A549 (cell line): Measurements from ENCODE around the gene CRIP2.

ENCODE experiments used
- CBX2 ChIP-seq: fragments of 200-600 bp; sonication (generic); IDR thresholded peaks from 2 replicates; pipeline ENCODE4 v1.6.1; 2016; ENCODE audit warnings: low read depth, mild to moderate bottlenecking, borderline replicate concordance
- CEBPB ChIP-seq, 2 experiments: fragments of >200 bp in 1 of 2; sonication (Bioruptor Twin) in 1 of 2; formaldehyde crosslinking in 1 of 2; IDR thresholded peaks; 2 replicates each; pipeline ENCODE4 v1.6.1; 2012 to 2016
- EHMT2 ChIP-seq: fragments of 200-600 bp; sonication (generic); IDR thresholded peaks from 2 replicates; pipeline ENCODE4 v1.6.1; 2016; ENCODE audit warnings: antibody characterized with exemption, low read depth, mild to moderate bottlenecking, moderate library complexity
- EP300 ChIP-seq, 2 experiments: fragments of >200 bp; sonication (Bioruptor Twin); formaldehyde crosslinking; IDR thresholded peaks; 2 replicates in 1 of 2; 3 replicates in 1 of 2; pipeline ENCODE4 v1.6.1; 2016 to 2017
- HMGXB4 ChIP-seq: fragments of 250-450 bp; sonication (Bioruptor Pico); IDR thresholded peaks from 2 replicates; pipeline ENCODE4 v1.5.0; 2021; ENCODE audit warnings: mild to moderate bottlenecking, moderate library complexity, borderline replicate concordance
- POLR2A ChIP-seq: IDR thresholded peaks from 2 replicates; pipeline ENCODE4 v1.6.1; 2012; ENCODE audit warnings: mild to moderate bottlenecking, low read length
- REST ChIP-seq: fragments of 200-600 bp; sonication (generic); IDR thresholded peaks from 2 replicates; pipeline ENCODE4 v1.6.1; 2016; ENCODE audit warnings: antibody characterized with exemption, mild to moderate bottlenecking, moderate library complexity
- SMC3 ChIP-seq: fragments of >200 bp; sonication (Bioruptor Twin); formaldehyde crosslinking; IDR thresholded peaks from 3 replicates; pipeline ENCODE4 v1.6.1; 2018; ENCODE audit warnings: inconsistent platforms
- TF ChIP-seq, protein P1 (sequence below): fragments of >200 bp; sonication (Bioruptor Twin); formaldehyde crosslinking; IDR thresholded peaks from 3 replicates; pipeline ENCODE4 v1.5.1; 2016
- TF ChIP-seq, protein P2 (sequence below): fragments of 450-650 bp; IDR thresholded peaks from 2 replicates; pipeline ENCODE4 v1.6.1; 2014; ENCODE audit warnings: antibody characterized with exemption

DNA sequence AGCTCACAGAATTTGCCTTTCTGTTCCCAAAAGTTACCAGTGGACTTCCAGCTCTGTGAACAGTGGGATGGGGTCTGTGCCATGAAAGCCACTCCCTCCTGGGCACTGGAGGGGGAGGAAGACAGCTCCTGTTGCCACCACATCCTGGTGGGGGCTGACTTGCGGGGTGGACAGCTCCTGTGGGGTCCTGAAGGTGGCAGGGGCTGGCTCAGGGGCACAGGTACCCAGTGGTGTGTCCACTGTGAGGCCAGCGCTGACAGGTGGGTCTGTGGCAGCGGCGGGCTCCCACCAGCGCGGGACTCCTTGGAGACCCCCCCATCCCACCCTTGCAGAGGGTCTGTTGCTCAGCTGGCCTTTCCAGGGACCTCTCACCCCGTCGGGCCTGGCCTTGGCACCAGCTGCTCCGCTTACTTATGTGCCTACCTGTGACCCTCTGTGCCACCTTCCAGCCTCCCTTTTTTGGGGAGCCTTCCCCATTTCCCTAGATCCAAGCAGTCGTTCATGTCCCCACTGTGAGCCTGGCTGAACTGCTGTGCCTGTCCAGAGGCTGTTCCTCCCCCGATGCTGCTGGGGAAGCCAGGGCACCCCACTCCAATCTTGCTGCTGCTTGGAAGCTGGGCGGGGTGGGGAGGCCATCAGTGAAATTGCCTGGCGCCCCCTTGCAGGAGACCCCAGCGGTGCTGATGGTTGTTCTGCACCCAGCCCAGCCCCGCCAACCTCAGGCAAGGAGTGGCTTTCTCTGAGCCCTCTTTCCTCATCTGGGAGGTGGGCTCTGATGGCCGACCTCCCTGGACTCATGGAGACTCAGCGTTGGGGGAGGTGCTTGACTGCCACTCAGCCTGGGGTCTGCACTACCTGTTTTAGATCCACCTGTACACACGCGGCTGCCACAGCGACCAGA is 18.6 kb downstream of the CRIP2 start:
- TF ChIP-seq CEBPB (IDR thresholded peaks at IDR 0.05), result no peak
- TF ChIP-seq HMGXB4, result no peak
- TF ChIP-seq, protein P1, sequence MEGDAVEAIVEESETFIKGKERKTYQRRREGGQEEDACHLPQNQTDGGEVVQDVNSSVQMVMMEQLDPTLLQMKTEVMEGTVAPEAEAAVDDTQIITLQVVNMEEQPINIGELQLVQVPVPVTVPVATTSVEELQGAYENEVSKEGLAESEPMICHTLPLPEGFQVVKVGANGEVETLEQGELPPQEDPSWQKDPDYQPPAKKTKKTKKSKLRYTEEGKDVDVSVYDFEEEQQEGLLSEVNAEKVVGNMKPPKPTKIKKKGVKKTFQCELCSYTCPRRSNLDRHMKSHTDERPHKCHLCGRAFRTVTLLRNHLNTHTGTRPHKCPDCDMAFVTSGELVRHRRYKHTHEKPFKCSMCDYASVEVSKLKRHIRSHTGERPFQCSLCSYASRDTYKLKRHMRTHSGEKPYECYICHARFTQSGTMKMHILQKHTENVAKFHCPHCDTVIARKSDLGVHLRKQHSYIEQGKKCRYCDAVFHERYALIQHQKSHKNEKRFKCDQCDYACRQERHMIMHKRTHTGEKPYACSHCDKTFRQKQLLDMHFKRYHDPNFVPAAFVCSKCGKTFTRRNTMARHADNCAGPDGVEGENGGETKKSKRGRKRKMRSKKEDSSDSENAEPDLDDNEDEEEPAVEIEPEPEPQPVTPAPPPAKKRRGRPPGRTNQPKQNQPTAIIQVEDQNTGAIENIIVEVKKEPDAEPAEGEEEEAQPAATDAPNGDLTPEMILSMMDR, result no peak
- TF ChIP-seq, protein P2, sequence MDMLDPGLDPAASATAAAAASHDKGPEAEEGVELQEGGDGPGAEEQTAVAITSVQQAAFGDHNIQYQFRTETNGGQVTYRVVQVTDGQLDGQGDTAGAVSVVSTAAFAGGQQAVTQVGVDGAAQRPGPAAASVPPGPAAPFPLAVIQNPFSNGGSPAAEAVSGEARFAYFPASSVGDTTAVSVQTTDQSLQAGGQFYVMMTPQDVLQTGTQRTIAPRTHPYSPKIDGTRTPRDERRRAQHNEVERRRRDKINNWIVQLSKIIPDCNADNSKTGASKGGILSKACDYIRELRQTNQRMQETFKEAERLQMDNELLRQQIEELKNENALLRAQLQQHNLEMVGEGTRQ, result no peak
- no peak for TF ChIP-seq REST
- no peak for TF ChIP-seq EP300 (IDR thresholded peaks at IDR 0.05)
- TF ChIP-seq EHMT2, result no peak
- no peak for TF ChIP-seq POLR2A
- no peak for TF ChIP-seq SMC3
- no peak for TF ChIP-seq CBX2
